Measurements from ENCODE around the gene RO60. TPM values are rescaled to one million over a fixed set of nuclear protein-coding genes. Genes with fewer than 3 reads are reported as not detected.
A peak's percentile ranks its signal among the peaks of the same experiment; 100 is the strongest.

The RO60 gene
- total and polyA plus RNA-seq, 2 of the 4 experiments (the other 2 are of a cell fraction), result 10.9 to 161 TPM

DNA sequence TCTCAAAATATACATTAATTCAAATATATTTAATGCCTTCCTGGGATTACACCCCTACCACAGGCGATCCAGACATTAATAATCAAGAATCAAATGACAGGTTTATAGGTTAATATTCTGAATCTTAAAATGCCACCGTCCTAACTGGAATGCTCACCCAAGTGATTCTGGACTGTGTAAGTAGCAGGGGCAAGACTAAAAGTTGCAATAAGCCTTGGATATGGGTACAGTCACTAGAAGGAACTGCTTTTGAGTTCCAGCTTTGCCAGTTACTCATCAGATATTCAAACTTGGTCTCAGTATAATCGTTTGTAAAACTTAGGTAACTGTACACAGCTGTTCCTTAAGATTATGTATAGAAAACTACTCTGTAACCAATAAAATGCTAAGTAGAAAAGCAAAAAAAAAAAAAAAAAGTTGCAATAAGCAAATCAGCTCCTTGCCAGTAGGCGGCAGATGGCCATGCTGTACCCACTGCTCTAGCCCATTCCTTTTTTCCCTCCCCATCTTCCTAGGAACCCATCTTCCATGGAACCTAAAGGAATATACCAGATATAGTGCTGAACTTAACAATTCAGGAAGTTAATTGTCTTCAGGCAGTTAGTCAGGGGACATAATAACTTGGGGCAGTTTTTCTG lies 10.5 kb downstream of the RO60 start:
- Histone ChIP-seq H3K23ac (ENCODE audit: low read depth, low read length) (no peak overlapping the region), H3K4me3 (ENCODE audit: insufficient read depth, low read depth, low read length) (no peak overlapping the region), H3K79me1 (ENCODE audit: low read depth in 1 of 2, low read length in 2 of 2) (peaks cover 32 to 51% of the 10 kb centered on the region in 2 experiments), H2BK120ac (ENCODE audit: low read depth, low read length) (no peak overlapping the region), H2AFZ (replicated peaks; ENCODE audit: low read length, poor library complexity) (no peak overlapping the region), H3K9me3 (ENCODE audit: control insufficient read depth, insufficient read depth, low read length) (no peaks in the 10 kb centered on the region), H4K91ac (ENCODE audit: insufficient read depth, low read depth, low read length) (no peak overlapping the region), H4K8ac (ENCODE audit: low read depth in 2 of 2, low read length in 2 of 2) (no peak overlapping the region), H3K36me3 (ENCODE audit: control insufficient read depth, insufficient read depth, low read length) (peaks cover 8% of the 10 kb centered on the region), H2BK15ac (ENCODE audit: low read depth, low read length) (no peak overlapping the region), H3K56ac (ENCODE audit: extremely low read depth, insufficient read depth, low read length) (no peak overlapping the region), H3K4me2 (ENCODE audit: low read depth, low read length) (no peak overlapping the region), H3K14ac (replicated peaks; ENCODE audit: low read depth, low read length) (no peak overlapping the region), H2BK20ac (ENCODE audit: low read depth, low read length) (no peak overlapping the region), H4K20me1 (ENCODE audit: insufficient read depth, low read length) (peaks cover 7% of the 10 kb centered on the region; the same call in 1 of the 2 replicates), H3K27ac (ENCODE audit: insufficient read depth, low read length) (no peak overlapping the region), H2AK9ac (replicated peaks; ENCODE audit: low read depth, low read length, poor library complexity) (no peak overlapping the region), H3K9me1 (ENCODE audit: insufficient read depth, low read length) (peaks cover 2% of the 10 kb centered on the region; the same call in 1 of the 2 replicates), H3K18ac (ENCODE audit: low read depth, low read length) (no peak overlapping the region), H3K4me1 (ENCODE audit: control insufficient read depth, insufficient read depth, low read length) (peaks cover 3% of the 10 kb centered on the region), H4K5ac (ENCODE audit: low read depth, low read length) (no peak overlapping the region), H3K4ac (ENCODE audit: low read depth, low read length) (no peak overlapping the region), H3K27me3 (ENCODE audit: control insufficient read depth, insufficient read depth, low read length) (no peaks in the 10 kb centered on the region), H2AK5ac (ENCODE audit: low read depth, low read length) (no peak overlapping the region), H2BK5ac (ENCODE audit: low read depth, low read length, poor library complexity, severe bottlenecking) (no peak overlapping the region), H3K9ac (ENCODE audit: low read depth, low read length) (no peak overlapping the region)
- intact Hi-C loops (cut with micrococcal nuclease), result no loop called here
- DNase-seq, result no peak
- CTCF ChIA-PET, result interaction anchor here (0.6 to 1.0 kb wide), 2 partner anchors 50 to 96 kb away, joined by 3 to 4 read pairs; no protein-coding TSS in a partner anchor
- dilution Hi-C loops (cut with HindIII; ENCODE audit: low sequenced_read_pairs, unreplicated experiment), result no loop called here
- in situ Hi-C loops (cut with MboI; ENCODE audit: low sequenced_read_pairs), result no loop called here
- ATAC-seq (ENCODE audit: low read depth), result peak; percentile 35; the same call in 1 of the 2 replicates
- POLR2A ChIA-PET (ENCODE audit: unreplicated experiment), result no interaction called here
- no CpG with 5 or more reads among the region's 4 CpGs for WGBS, 2 experiments (ENCODE audit: extremely low coverage in 2 of 2, insufficient read length in 1 of 2)
- BruUV-seq (replicated peaks), result no TSS peak
- TF ChIP-seq, protein P1, sequence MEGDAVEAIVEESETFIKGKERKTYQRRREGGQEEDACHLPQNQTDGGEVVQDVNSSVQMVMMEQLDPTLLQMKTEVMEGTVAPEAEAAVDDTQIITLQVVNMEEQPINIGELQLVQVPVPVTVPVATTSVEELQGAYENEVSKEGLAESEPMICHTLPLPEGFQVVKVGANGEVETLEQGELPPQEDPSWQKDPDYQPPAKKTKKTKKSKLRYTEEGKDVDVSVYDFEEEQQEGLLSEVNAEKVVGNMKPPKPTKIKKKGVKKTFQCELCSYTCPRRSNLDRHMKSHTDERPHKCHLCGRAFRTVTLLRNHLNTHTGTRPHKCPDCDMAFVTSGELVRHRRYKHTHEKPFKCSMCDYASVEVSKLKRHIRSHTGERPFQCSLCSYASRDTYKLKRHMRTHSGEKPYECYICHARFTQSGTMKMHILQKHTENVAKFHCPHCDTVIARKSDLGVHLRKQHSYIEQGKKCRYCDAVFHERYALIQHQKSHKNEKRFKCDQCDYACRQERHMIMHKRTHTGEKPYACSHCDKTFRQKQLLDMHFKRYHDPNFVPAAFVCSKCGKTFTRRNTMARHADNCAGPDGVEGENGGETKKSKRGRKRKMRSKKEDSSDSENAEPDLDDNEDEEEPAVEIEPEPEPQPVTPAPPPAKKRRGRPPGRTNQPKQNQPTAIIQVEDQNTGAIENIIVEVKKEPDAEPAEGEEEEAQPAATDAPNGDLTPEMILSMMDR (conservative IDR thresholded peaks at IDR 0.05; ENCODE audit: low read depth, low read length), result peak; percentile 21; the same call in 1 of the 2 replicates
- peak; percentile 22; the same call in 1 of the 2 replicates for TF ChIP-seq RAD21 (IDR thresholded peaks at IDR 0.05; ENCODE audit: low read length)
- TF ChIP-seq, protein P2, sequence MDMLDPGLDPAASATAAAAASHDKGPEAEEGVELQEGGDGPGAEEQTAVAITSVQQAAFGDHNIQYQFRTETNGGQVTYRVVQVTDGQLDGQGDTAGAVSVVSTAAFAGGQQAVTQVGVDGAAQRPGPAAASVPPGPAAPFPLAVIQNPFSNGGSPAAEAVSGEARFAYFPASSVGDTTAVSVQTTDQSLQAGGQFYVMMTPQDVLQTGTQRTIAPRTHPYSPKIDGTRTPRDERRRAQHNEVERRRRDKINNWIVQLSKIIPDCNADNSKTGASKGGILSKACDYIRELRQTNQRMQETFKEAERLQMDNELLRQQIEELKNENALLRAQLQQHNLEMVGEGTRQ (IDR thresholded peaks at IDR 0.05; ENCODE audit: low read depth, low read length), result no peak
- no peak for TF ChIP-seq RFX5 (IDR thresholded peaks at IDR 0.05; ENCODE audit: low read depth, low read length)
- TF ChIP-seq, protein P3, sequence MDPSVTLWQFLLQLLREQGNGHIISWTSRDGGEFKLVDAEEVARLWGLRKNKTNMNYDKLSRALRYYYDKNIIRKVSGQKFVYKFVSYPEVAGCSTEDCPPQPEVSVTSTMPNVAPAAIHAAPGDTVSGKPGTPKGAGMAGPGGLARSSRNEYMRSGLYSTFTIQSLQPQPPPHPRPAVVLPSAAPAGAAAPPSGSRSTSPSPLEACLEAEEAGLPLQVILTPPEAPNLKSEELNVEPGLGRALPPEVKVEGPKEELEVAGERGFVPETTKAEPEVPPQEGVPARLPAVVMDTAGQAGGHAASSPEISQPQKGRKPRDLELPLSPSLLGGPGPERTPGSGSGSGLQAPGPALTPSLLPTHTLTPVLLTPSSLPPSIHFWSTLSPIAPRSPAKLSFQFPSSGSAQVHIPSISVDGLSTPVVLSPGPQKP (IDR thresholded peaks at IDR 0.05; ENCODE audit: borderline replicate concordance, low read depth, low read length), result no peak
